WERI-Rb-1 (cell line): ENCODE data around the gene NAV2.
A peak's percentile ranks its signal among the peaks of the same experiment; 100 is the strongest.

Source experiments
- DNase-seq: peaks from one replicate; pipeline ENCODE4 v3.0.0-alpha.2; 2020
- H3K27ac ChIP-seq: fragments of 250-450 bp; sonication (Bioruptor Pico); 2 replicates; pipeline ENCODE4 v1.5.1; 2020; ENCODE audit warnings: mild to moderate bottlenecking, moderate library complexity
- H3K27me3 ChIP-seq: fragments of 250-450 bp; sonication (Bioruptor Pico); 2 replicates; pipeline ENCODE4 v1.5.1; 2021; ENCODE audit warnings: mild to moderate bottlenecking, low read depth, moderate library complexity; ENCODE audit not compliant: insufficient read depth, severe bottlenecking
- H3K36me3 ChIP-seq: fragments of 250-450 bp; sonication (Bioruptor Pico); 2 replicates; pipeline ENCODE4 v1.5.1; 2020; ENCODE audit warnings: mild to moderate bottlenecking, moderate library complexity
- H3K4me3 ChIP-seq: 2 replicates; pipeline ENCODE4 v1.5.1; 2011; ENCODE audit warnings: low read depth, mild to moderate bottlenecking, control low read depth, low read length
- H3K9me3 ChIP-seq: fragments of 250-450 bp; sonication (Bioruptor Pico); 2 replicates; pipeline ENCODE4 v1.5.1; 2021; ENCODE audit warnings: mild to moderate bottlenecking, moderate library complexity; ENCODE audit not compliant: severe bottlenecking
- TF ChIP-seq, protein P1 (sequence below): IDR thresholded peaks from 2 replicates; pipeline ENCODE4 v1.5.1; 2011; ENCODE audit warnings: low read depth, mild to moderate bottlenecking, control low read depth, inconsistent platforms, low read length

NAV2 gene

DNA sequence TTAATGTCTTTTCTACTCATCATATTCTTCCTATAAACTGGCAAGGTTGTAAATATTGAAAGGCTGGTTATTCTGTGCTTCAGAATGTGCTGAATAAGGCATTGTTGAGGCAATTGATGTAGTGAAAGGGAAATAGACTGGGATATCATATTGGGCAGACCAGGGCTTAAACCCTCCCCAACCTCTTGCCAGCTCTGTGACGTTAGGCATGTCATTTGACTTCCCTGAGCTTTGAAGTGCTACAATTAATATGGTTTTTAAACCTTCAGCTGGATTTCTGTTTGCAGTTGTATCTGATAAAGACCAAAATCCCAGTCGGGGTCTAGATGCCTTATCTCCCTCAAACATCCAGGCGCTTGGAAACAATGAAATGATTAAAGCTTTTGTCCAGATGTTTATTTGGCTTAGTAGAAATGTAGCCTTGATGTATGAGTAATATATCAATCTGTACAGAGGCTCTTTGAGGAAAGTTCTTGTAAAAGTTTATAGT lies 239.5 kb downstream of the NAV2 start:
- Histone ChIP-seq H3K27me3 (no peaks in the 10 kb centered on the region), H3K4me3 (no peak overlapping the region), H3K27ac (no peak overlapping the region), H3K9me3 (no peaks in the 10 kb centered on the region), H3K36me3 (no peaks in the 10 kb centered on the region)
- TF ChIP-seq, protein P1, sequence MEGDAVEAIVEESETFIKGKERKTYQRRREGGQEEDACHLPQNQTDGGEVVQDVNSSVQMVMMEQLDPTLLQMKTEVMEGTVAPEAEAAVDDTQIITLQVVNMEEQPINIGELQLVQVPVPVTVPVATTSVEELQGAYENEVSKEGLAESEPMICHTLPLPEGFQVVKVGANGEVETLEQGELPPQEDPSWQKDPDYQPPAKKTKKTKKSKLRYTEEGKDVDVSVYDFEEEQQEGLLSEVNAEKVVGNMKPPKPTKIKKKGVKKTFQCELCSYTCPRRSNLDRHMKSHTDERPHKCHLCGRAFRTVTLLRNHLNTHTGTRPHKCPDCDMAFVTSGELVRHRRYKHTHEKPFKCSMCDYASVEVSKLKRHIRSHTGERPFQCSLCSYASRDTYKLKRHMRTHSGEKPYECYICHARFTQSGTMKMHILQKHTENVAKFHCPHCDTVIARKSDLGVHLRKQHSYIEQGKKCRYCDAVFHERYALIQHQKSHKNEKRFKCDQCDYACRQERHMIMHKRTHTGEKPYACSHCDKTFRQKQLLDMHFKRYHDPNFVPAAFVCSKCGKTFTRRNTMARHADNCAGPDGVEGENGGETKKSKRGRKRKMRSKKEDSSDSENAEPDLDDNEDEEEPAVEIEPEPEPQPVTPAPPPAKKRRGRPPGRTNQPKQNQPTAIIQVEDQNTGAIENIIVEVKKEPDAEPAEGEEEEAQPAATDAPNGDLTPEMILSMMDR, result no peak
- no peak for DNase-seq

DNA sequence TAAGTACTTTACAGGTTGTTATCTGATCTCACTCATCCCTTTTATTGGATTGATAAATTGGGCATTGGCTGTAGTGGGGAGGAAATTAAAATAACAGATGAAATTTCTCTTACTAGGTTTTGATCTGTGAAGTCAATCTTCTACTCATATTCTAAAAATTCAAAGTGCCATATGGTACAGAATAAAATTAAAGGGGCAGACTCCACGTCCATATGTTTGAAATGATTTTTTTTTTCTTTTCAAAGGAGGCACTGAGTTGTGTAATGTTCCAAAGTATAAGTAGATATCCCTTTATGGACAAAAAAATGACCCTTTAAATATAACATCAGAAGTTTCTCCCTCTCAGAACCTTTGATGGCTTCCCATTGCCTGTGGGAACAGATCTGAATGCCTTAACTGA lies 240.3 kb downstream of the NAV2 start:
- DNase-seq, result no peak
- Histone ChIP-seq H3K36me3 (no peaks in the 10 kb centered on the region), H3K4me3 (no peak overlapping the region), H3K9me3 (no peaks in the 10 kb centered on the region), H3K27ac (peak overlapping the region; percentile 49), H3K27me3 (no peaks in the 10 kb centered on the region)
- TF ChIP-seq, protein P1, result no peak

DNA sequence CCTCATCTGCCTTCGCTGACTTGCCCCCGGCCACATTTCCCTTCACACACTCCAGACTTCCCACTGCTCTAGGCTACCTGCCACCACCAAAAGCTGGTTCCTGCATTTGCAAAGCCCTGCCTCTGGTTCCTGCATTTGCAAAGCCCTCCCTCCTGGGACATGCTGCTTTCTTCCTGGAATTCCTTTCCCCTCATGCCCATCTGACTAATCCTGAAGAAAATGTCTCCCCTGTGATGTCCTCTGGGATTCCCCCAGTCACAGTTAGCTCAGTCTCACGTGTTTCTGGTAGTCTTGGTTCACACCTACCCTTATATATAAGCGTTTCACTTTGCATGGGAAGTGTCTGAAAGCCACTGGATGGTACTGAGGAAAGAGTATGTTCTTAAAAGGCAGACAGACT lies 240.7 kb downstream of the NAV2 start:
- H3K36me3 ChIP-seq, result no peaks in the 10 kb centered on the region
- H3K9me3 ChIP-seq, result no peaks in the 10 kb centered on the region
- H3K27me3 ChIP-seq, result no peaks in the 10 kb centered on the region
- peak; percentile 26 for DNase-seq
- peak overlapping the region; percentile 49 for H3K27ac ChIP-seq
- TF ChIP-seq, protein P1, result no peak
- no peak overlapping the region for H3K4me3 ChIP-seq

DNA sequence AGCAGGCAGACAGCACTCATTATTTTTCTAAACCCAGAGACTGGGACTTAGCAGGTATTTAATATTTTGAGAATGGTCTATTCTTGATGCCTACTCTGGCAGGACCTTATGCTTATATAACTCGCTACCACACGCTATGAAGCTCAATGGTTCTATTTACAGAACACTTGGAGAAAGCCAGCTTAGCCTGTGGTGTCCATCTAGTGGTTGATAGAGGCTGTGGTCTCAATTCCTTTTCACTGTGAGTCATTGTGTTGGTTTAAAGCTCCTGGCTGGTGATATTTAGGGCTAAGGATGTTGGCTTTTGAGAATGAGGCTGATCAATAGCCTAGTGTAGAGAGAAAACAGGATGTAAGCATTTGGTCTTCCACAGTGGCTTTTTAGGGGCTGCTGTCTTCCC lies 241.3 kb downstream of the NAV2 start:
- Histone ChIP-seq H3K27ac (peak overlapping the region; percentile 49), H3K4me3 (no peak overlapping the region), H3K9me3 (no peaks in the 10 kb centered on the region), H3K36me3 (no peaks in the 10 kb centered on the region), H3K27me3 (no peaks in the 10 kb centered on the region)
- TF ChIP-seq, protein P1, result peak; percentile 77
- peak; percentile 53 for DNase-seq

DNA sequence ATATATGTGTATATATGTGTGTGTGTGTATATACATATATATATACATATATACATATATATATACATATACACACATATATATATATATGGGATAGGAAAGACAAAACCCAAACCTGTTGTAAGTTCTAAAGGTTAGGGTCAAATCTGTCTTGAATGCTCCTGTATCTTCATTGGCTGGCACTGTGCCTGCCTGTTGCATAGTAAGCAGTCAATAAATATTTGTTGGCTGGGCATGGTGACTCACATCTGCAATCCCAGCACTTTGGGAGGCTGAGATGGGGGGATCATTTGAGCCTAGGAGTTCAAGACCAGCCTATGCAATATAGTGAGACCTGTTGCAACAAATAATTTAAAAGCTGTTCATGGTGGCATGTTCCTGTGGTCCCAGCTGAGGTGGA lies 242.3 kb downstream of the NAV2 start:
- no peak for DNase-seq
- Histone ChIP-seq H3K36me3 (no peaks in the 10 kb centered on the region), H3K4me3 (no peak overlapping the region), H3K27me3 (no peaks in the 10 kb centered on the region), H3K9me3 (no peaks in the 10 kb centered on the region), H3K27ac (peak overlapping the region; percentile 94; the same call in 1 of the 2 replicates)
- TF ChIP-seq, protein P1, result no peak

DNA sequence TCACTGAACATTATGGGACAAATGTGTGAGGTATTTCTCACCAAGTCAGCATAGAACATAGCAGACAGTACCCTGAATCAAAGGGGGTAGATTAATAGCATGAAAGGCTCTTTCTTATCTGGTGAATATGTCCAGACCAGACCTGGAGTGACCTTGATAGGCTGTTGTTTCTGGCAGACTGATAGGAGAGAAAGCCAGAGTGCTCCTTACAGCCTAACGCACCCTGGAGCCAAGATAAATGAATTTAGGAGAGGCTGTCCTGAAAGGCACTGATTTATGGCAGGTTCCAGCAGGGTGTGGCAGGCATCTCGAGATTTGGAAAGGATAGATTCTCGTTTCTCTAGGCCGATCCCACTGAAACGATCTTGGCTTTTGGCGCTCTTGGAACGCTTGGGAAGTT lies 243.0 kb downstream of the NAV2 start:
- H3K27me3 ChIP-seq, result no peaks in the 10 kb centered on the region
- H3K36me3 ChIP-seq, result no peaks in the 10 kb centered on the region
- no peak for DNase-seq
- H3K4me3 ChIP-seq, result no peak overlapping the region
- TF ChIP-seq, protein P1, result no peak
- H3K27ac ChIP-seq, result peak overlapping the region; percentile 94
- H3K9me3 ChIP-seq, result no peaks in the 10 kb centered on the region
